CD14-positive monocyte (primary cell): ENCODE results near the gene CX3CL1. TPM values are rescaled to one million over a fixed set of nuclear protein-coding genes. Genes with fewer than 3 reads are reported as not detected.

Experiments used
- DNase-seq, 3 donors: peaks; one replicate each; pipeline ENCODE4 v3.0.0-alpha.2; 2011 to 2022
- H2AFZ ChIP-seq: 2 replicates; pipeline ENCODE4 v1.6.0; 2012; ENCODE audit warnings: mild to moderate bottlenecking, low read depth, low read length, inconsistent platforms; ENCODE audit not compliant: insufficient read depth, poor library complexity, severe bottlenecking
- H3K27ac ChIP-seq, 2 donors: 1 replicate in 1 of 2; 2 replicates in 1 of 2; pipeline ENCODE4 v1.5.1; 2012 to 2013; ENCODE audit warnings: low read length in 2 of 2, control low read depth in 1 of 2, inconsistent platforms in 1 of 2, low read depth in 1 of 2, mild to moderate bottlenecking in 1 of 2
- H3K27me3 ChIP-seq, 2 donors: one replicate each; pipeline versions ENCODE4 v1.6.0 to v1.6.1; 2011 to 2013; ENCODE audit warnings: low read length in 2 of 2; ENCODE audit not compliant: control insufficient read depth in 2 of 2, insufficient read depth in 2 of 2
- H3K36me3 ChIP-seq, 2 donors: replicated peaks in 1 of 2; 1 replicate in 1 of 2; 2 replicates in 1 of 2; pipeline versions ENCODE4 v1.5.1 to v1.6.1; 2012 to 2013; ENCODE audit warnings: low read length in 2 of 2, control low read depth in 1 of 2, inconsistent platforms in 1 of 2, mild to moderate bottlenecking in 1 of 2; ENCODE audit not compliant: insufficient read depth in 2 of 2, control insufficient read depth in 1 of 2
- H3K4me1 ChIP-seq, 2 donors: 1 replicate in 1 of 2; 2 replicates in 1 of 2; pipeline versions ENCODE4 v1.5.1 to v1.6.1; 2012 to 2013; ENCODE audit warnings: low read length in 2 of 2, control low read depth in 1 of 2, inconsistent platforms in 1 of 2, mild to moderate bottlenecking in 1 of 2, moderate library complexity in 1 of 2; ENCODE audit not compliant: insufficient read depth in 2 of 2, control insufficient read depth in 1 of 2
- H3K4me2 ChIP-seq: replicated peaks from 2 replicates; pipeline ENCODE3; 2012; ENCODE audit warnings: low read length, moderate library complexity, mild to moderate bottlenecking; ENCODE audit not compliant: poor library complexity, severe bottlenecking; ENCODE audit errors: extremely low read depth
- H3K4me3 ChIP-seq, 3 experiments: fragments of 200-600 bp in 1 of 3; sonication (generic) in 1 of 3; replicated peaks in 1 of 3; 1 replicate in 2 of 3; 2 replicates in 1 of 3; pipeline ENCODE4 v1.5.1; 2011 to 2013; ENCODE audit warnings: low read length in 3 of 3, mild to moderate bottlenecking in 3 of 3, control low read depth in 2 of 3, low read depth in 2 of 3, inconsistent platforms in 1 of 3, moderate library complexity in 1 of 3
- H3K79me2 ChIP-seq: 2 replicates; pipeline ENCODE4 v1.6.0; 2012; ENCODE audit warnings: mild to moderate bottlenecking, control low read depth, inconsistent platforms, low read length, moderate library complexity; ENCODE audit not compliant: insufficient read depth
- H3K9ac ChIP-seq: 2 replicates; pipeline ENCODE4 v1.6.0; 2017; ENCODE audit warnings: low read length, mild to moderate bottlenecking; ENCODE audit not compliant: insufficient read depth, poor library complexity, severe bottlenecking
- H3K9me3 ChIP-seq, 2 donors: replicated peaks in 1 of 2; 1 replicate in 1 of 2; 2 replicates in 1 of 2; pipeline versions ENCODE4 v1.5.1 to v1.6.1; 2012 to 2013; ENCODE audit warnings: low read length in 2 of 2, control low read depth in 1 of 2; ENCODE audit not compliant: control insufficient read depth in 1 of 2, insufficient read depth in 1 of 2
- H4K20me1 ChIP-seq: 2 replicates; pipeline ENCODE4 v1.6.0; 2012; ENCODE audit warnings: mild to moderate bottlenecking, low read length, control low read depth, moderate library complexity; ENCODE audit not compliant: insufficient read depth
- H3K27ac Mint-ChIP-seq, 7 donors: one replicate each; pipeline ENCODE4 v1.8.0; 2020; ENCODE audit warnings: mild to moderate bottlenecking in 7 of 7, mixed read lengths in 7 of 7, moderate library complexity in 6 of 7, inconsistent platforms in 2 of 7
- H3K27me3 Mint-ChIP-seq, 3 donors: one replicate each; pipeline ENCODE4 v1.8.0; 2021 to 2022; ENCODE audit warnings: low read depth in 3 of 3, mild to moderate bottlenecking in 3 of 3, mixed read lengths in 3 of 3, moderate library complexity in 3 of 3, inconsistent platforms in 1 of 3
- H3K36me3 Mint-ChIP-seq, 2 donors: one replicate each; pipeline ENCODE4 v1.8.0; 2020; ENCODE audit warnings: mixed read lengths in 2 of 2, inconsistent platforms in 1 of 2, mild to moderate bottlenecking in 1 of 2
- H3K4me1 Mint-ChIP-seq: one replicate; pipeline ENCODE4 v1.8.0; 2020; ENCODE audit warnings: mild to moderate bottlenecking, mixed read lengths
- H3K4me3 Mint-ChIP-seq, 2 donors: one replicate each; pipeline ENCODE4 v1.8.0; 2020; ENCODE audit warnings: mild to moderate bottlenecking in 2 of 2, mixed read lengths in 2 of 2, moderate library complexity in 1 of 2
- H3K9me3 Mint-ChIP-seq, 7 donors: one replicate each; pipeline ENCODE4 v1.8.0; 2020 to 2022; ENCODE audit warnings: mixed read lengths in 7 of 7, mild to moderate bottlenecking in 6 of 7, moderate library complexity in 6 of 7, inconsistent platforms in 2 of 7
- CTCF ChIP-seq: fragments of 200-600 bp; IDR thresholded peaks from one replicate; pipeline ENCODE4 v1.8.0; 2022; ENCODE audit warnings: antibody characterized with exemption, mild to moderate bottlenecking
- WGBS: methylation state at CpG from one replicate; pipeline ENCODE4 v1.1.5; 2013; ENCODE audit warnings: missing lambda C conversion rate; ENCODE audit not compliant: insufficient coverage; 5-methylcytosine and 5-hydroxymethylcytosine counted together
- intact Hi-C, 2 donors: fragments of 100-400 bp; cut with micrococcal nuclease; formaldehyde crosslinking; loops; one replicate each; pipeline versions ENCODE4 v1.15.0 to v1.15.1; 2023
- polyA plus RNA-seq, 3 donors: library from polyadenylated mRNA; depleted of rRNA in 1 of 3; unstranded in 2 of 3; stranded (reverse) in 1 of 3; fragments of 300-500 nt in 2 of 3; fragments of >200 nt in 1 of 3; fragmentation: Illumina TruSeq in 2 of 3; gene quantifications; 1 replicate in 2 of 3; 2 replicates in 1 of 3; pipeline ENCODE4 v1.2.3, GENCODE V29; 2012 to 2021

The CX3CL1 gene
- polyA plus RNA-seq, 3 donors: not detected

- H3K9me3 ChIP-seq: no peaks in the 10 kb centered on the region
- Mint-ChIP-seq H3K4me3 (no peak overlapping the region), H3K27me3 (peaks cover 2 to 12% (median 10%) of the 10 kb centered on the region in 3 donors), H3K9me3 (no peaks in the 10 kb centered on the region), H3K36me3 (no peaks in the 10 kb centered on the region), H3K27ac (no peak overlapping the region), H3K4me1 (peaks cover 10% of the 10 kb centered on the region)
- H3K79me2 ChIP-seq: no peaks in the 10 kb centered on the region
- H3K27ac ChIP-seq: no peak overlapping the region
- H2AFZ ChIP-seq: no peak overlapping the region
- no peaks in the 10 kb centered on the region for H4K20me1 ChIP-seq
- no peaks in the 10 kb centered on the region for H3K36me3 ChIP-seq
- peaks cover 17 to 25% of the 10 kb centered on the region in 2 donors for H3K4me1 ChIP-seq
- 90% methylated on average over 14 of the region's 14 CpGs for WGBS
- intact Hi-C loops: no loop called here
- H3K4me2 ChIP-seq: no peak overlapping the region
- TF ChIP-seq CTCF: no peak
- no peak overlapping the region for H3K9ac ChIP-seq
- no peak overlapping the region for H3K4me3 ChIP-seq
- H3K27me3 ChIP-seq: no peaks in the 10 kb centered on the region
- no peak for DNase-seq
These were observed 37.7 kb downstream of the CX3CL1 start for GRCh38 chr16:57409870-57410587.

- Histone ChIP-seq H4K20me1 (no peaks in the 10 kb centered on the region), H3K36me3 (no peaks in the 10 kb centered on the region), H3K27me3 (no peaks in the 10 kb centered on the region), H3K9me3 (no peaks in the 10 kb centered on the region), H3K4me1 (peaks cover 19 to 26% of the 10 kb centered on the region in 2 donors), H2AFZ (no peak overlapping the region), H3K4me2 (no peak overlapping the region), H3K4me3 (no peak overlapping the region), H3K27ac (no peak overlapping the region), H3K79me2 (no peaks in the 10 kb centered on the region), H3K9ac (no peak overlapping the region)
- no peak for DNase-seq
- no peaks in the 10 kb centered on the region for H3K9me3 Mint-ChIP-seq
- H3K27ac Mint-ChIP-seq: no peak overlapping the region
- H3K4me1 Mint-ChIP-seq: peaks cover 10% of the 10 kb centered on the region
- no peak for TF ChIP-seq CTCF
- no peaks in the 10 kb centered on the region for H3K36me3 Mint-ChIP-seq
- intact Hi-C loops: no loop called here
- no peak overlapping the region for H3K4me3 Mint-ChIP-seq
- peaks cover 3 to 8% (median 7%) of the 10 kb centered on the region in 3 donors for H3K27me3 Mint-ChIP-seq
- 93% methylated on average over 7 of the region's 12 CpGs for WGBS
These were observed 39.2 kb downstream of the CX3CL1 start for GRCh38 chr16:57411362-57411976.
